Effector CD8-positive, alpha-beta T cell (primary cell): ENCODE measurements around the gene NARS2.
A peak's percentile ranks its signal among the peaks of the same experiment; 100 is the strongest.

Experiments
- DNase-seq: peaks from one replicate; lab custom pipeline; 2025; lab: John Stamatoyannopoulos, UW

The NARS2 gene

DNA sequence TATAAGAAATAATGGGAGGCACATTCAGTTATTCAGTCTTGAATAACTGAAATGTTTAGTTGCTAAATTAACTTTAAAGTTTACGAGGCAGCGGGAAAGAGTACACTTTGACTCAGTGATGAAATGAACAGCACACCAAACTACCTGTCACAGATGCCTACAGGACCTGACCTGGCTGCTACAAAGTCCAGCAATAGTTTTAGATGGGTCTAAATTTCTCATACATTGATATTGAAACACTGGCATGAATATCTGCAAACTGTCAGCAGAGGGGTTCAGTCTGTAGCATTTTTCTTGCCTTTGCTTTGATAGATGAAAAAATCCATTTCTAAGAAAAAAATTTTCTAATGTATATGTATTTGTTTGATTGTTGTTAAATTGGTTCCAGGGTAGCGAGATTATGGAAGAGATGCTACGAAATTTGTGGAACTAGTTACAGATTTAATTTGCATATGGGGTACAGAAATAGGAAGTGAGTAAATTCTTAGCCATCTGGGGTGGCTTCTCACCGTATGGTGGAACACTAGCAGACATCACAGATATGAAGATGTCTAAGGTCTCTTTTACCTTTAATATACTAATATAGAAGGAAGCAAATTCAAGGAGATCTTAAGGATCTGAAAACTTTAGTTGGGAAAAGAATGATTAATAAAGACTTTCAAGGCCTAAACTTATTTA, 136.2 kb downstream of the NARS2 start:
- DNase-seq, result no peak

DNA sequence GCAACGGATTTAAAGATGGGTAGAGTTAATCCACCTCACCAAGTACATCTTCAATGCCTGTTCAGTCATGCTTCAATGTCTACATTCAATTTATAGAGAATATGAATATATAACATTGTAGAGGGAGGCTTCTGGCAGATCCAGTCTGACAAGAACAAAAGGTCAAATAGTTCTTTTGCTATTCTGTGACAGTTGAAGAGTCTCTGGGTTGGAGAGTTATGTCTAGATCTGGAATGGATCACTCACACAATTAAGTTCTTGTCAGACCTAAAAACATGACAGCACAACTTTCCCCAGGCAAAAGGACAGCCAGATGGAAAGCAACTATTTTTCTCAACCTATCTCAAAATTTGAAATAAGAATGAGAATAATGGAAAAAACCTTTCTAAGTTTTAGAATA, 141.7 kb downstream of the NARS2 start:
- DNase-seq, result no peak

GRCh38 chr11:78432058-78432515, 142.6 kb downstream of the NARS2 start:
- DNase-seq, result no peak

DNA sequence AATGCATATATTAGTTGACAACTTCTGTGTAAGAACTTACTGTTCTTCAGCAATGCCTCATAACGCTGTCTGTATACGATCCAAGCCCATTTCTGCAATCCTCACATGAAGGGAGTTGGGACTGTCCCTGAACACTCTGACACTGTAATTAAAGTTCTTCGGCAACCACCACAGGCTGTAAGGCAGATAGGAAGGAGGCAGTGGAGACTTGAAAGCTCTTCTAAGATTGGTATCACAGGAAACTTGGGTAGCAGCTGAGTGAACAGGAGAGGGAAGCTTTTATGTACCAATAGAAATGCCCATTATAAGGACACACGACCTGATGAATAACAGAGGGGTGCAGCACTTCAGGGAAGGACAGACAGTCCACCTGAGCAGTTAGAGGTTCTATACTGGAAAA, 145.0 kb downstream of the NARS2 start:
- DNase-seq, result no peak

GRCh38 chr11:78429209-78429608, 145.5 kb downstream of the NARS2 start:
- no peak for DNase-seq

GRCh38 chr11:78428773-78429172, 145.9 kb downstream of the NARS2 start:
- DNase-seq, result no peak

DNA sequence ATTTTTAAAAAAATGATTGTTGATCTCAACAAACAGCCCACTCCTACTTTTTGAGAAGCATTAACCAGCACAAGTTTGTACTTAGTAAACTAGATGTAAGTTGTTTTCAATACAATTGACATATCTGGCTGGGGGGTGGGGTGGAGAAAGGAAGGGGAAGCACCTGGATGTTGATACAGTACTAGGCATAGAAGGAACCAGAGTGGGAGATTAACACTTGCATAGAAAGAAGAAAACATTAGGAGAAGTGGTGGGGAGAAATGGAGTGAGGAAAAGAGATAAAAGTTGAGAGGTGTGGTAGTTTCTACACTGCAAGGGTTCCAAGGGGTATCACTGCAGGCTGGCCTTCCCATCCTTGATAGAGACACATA, 146.4 kb downstream of the NARS2 start:
- DNase-seq, result no peak

DNA sequence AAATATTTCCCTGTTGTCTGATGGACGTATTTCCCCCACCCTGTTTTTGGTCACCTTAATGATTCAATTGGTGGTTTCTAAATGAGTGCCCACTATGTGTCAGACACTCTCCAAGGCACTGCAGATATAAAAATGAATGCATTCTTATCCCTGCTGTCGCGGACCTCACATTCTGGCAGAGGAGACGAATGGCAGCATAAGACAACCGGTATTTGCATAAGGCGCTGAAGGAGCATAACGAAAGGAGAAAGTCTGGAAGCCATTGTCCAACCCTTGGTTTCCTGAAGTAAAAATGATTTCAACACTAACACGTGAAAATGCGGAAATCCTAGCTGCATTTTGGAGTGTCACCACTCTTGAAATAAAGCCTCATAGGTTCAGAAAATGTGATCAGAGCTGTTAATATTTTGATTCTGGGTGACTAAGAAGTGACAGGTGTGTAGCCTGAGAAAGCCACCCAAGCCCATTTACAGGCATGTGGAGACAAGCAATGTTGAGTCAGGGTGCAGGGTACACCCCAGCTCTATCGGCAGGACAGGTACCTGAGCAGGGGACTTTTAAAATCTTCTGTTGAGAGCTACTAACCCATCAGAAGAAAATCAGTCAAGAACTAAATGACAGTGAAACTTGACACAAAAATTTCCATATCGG, 146.9 kb downstream of the NARS2 start:
- no peak for DNase-seq

GRCh38 chr11:78426845-78427244, 147.8 kb downstream of the NARS2 start:
- DNase-seq, result no peak

GRCh38 chr11:78425399-78426070, 149.1 kb downstream of the NARS2 start:
- DNase-seq, result no peak

- no peak for DNase-seq
These were observed 150.1 kb downstream of the NARS2 start for GRCh38 chr11:78424334-78425270.

- no peak for DNase-seq
These were observed 151.4 kb downstream of the NARS2 start for GRCh38 chr11:78423241-78423640.

DNA sequence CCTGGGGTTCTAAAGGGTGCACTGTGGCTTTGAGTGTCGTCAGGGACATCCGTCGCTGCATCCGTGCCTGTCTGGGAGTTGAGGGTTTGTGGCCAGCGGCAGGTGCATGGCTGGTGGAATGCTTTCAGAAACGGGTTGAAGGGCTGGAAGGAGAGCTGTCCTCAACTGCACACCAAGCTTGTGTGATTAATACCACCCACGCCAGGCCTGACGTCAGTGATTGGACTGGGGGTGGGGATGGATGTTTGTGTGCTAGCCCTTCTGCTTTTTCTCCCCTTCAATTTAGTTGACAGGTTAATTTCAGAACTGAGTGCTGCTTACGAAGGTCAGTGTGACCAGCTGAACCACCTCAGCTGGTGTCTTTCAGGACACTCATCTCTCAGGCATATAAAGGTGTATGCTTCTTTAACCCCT, 153.9 kb downstream of the NARS2 start:
- no peak for DNase-seq

DNA sequence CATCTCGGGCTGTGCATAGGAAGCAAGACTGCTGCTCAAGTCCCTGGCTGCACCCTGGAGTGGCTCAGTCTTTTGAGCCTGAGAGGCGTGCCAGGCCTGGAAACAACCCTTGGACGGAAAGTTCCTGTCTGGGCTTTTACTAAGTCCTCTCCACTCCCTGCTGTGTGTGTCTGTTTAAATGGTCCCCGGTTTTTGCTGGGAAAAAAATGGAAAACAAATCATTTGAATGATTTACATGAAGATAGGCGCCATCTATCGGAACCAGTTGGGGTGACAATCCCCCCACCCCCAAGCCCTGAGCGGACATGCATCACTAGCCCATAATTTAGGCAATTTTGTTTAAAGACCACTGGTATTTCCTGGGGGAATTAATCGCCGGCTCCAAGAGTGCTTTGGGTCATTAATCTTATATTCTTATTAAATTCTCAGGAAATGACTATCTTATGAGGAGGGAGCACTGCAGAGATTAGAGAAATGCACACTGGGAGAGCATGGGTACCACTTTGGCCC, 154.4 kb downstream of the NARS2 start:
- DNase-seq, result peak; percentile 17

- DNase-seq, result no peak
These were observed 155.3 kb downstream of the NARS2 start for GRCh38 chr11:78419327-78419726.

- no peak for DNase-seq
These were observed 156.0 kb downstream of the NARS2 start for GRCh38 chr11:78418584-78419211.

DNA sequence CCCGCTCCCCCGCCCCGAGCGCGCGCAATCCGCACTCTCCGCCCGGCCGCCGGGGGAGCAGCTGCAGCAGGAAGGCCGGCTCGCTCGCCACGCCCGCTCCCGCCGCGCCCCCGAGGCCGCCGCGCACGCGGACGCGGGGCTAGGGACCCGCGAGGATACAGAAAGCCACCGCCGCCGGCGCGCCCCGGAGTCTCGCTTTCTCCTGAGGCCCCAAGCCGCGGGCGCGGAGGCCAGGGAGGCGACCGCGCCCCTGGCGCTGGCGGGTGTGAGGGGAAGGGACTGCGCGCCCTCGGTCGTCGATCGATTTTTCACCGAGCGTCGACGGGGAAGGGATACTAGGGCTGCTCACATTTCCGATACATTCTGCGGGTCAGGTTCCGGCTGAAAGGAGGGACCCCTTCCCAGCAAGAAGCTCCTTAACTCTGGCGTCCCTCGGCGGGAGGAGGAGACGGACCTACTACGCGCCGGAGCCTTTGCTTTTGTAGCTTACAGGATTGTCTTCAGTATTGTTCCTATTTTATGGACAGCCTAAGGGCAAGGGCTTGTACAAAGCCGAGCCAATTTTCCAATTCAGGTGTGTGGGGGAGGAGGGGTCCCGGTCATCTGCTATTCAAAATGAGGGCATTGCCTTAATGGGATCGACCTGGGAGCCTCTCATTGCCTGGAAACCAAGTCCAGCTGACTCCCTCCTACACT, 156.6 kb downstream of the NARS2 start:
- peak; percentile 54 for DNase-seq

DNA sequence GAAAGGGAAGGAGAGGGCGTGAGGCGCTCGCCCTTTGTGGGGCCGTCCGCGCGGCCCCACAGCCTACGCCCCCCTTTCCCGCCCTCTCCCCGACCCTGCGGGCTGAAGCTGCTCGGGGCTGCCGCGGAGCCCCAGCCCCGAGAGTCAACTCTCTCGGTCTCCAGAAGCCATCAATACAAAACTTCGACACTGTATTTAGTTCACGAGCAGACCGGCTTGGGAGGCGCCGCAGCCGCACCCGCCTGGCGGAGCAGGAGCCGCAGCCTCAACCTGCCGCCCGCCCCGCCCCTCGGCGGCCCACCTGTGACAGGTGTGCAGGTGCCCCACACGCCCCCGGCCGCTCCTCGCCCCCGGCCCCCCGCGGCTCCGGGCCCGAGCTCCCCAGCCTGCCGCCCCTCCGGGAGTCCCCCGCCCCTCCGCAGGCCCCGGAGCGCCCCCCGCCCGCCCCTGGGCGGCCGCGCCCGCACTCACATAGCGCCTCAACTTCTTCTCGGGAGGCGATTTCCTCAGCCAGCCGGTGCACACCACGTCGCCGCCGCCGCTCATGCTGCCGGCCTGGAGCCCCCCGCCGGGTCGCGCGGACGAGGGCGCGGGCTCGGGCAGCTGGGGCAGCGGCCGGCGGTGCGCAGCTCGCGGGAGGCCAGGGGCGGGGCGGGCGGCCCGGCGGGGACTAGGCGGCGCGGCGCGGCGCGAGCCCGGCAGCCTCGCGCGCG, 157.3 kb downstream of the NARS2 start, which contains the start of gene GAB2:
Gene GAB2 (minus strand): TSS at position 646 of the 713 bp plus-strand sequence. CDS start 100 bp downstream, at position 546.
- peak; percentile 23 for DNase-seq

DNA sequence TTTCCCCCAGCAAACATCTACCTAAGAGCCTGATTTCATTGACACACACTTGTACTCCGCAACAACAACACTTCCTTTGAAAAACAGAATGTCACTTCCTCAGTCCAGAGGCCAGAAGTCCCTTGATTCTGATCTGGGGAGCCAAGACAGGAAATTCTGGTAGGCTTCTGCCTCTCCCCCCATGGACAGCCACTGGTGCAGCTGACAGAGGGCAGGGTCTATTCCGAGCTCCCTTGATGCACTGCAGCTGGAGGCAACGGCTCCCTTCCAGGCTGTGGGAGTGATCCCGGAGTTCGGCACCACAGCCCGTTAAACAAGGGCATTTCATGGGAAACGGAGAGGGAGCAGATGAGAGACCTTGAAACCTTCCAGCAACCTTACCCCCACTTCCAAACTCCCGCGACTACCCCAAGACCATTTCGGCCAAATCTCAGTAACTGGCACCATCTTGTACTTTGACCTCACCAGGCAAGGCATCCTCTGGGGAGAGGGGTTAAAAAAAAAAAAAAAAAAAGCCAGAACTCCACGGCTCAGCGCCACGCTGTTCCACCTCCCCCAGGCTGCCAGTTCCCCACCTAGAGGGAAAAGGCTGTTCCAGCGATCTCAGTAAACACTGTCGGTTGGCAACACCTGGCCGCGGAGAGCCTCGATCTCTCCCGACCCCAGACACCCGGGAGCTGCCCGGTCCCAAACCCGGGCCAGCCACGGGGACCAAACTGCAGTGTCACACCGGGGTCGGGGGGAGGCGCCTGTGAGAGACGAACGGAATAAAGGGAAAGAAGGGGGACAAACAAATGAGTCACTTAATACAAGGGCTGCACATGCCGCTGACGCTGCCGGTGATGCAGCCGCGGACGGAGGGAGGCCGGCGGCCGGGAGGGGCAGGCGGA, 158.1 kb downstream of the NARS2 start:
- peak; percentile 43 for DNase-seq
